ENCODE measurements around the gene TAF4B.

DNA sequence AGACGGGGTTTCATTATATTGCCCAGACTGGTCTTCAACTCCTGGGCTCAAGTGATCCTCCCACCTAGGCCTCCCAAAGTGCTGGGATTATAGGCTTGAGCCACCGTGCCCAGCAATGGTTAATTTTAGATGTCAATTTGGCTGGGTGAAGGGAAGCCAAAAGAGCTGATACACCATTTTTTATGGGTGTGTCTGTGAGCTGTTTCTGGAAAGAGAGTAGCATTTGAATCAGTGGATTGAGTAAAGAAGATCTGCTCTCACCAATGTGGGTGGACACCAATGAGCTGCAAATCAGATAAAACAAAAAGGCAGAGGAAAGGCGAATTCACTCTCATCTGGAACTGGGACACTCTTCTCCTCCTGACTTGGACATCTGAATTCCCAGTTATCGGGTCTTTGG lies 16.1 kb upstream of the TAF4B start:
- TF ChIP-seq, protein P1, sequence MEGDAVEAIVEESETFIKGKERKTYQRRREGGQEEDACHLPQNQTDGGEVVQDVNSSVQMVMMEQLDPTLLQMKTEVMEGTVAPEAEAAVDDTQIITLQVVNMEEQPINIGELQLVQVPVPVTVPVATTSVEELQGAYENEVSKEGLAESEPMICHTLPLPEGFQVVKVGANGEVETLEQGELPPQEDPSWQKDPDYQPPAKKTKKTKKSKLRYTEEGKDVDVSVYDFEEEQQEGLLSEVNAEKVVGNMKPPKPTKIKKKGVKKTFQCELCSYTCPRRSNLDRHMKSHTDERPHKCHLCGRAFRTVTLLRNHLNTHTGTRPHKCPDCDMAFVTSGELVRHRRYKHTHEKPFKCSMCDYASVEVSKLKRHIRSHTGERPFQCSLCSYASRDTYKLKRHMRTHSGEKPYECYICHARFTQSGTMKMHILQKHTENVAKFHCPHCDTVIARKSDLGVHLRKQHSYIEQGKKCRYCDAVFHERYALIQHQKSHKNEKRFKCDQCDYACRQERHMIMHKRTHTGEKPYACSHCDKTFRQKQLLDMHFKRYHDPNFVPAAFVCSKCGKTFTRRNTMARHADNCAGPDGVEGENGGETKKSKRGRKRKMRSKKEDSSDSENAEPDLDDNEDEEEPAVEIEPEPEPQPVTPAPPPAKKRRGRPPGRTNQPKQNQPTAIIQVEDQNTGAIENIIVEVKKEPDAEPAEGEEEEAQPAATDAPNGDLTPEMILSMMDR (IDR thresholded peaks at IDR 0.05): no peak
- no peak for TF ChIP-seq POLR2A (IDR thresholded peaks at IDR 0.05)

Measured in testis (tissue), 2 donors.